T-helper 2 cell treated with Interferon-gamma antibody and Interleukin-4, amounts not matched to agents 5 μg/mL and 100 μg/mL, for 36 hours (primary cell): Measurements from ENCODE around the gene SMG7.

Experiments
- DNase-seq: peaks from one replicate; pipeline ENCODE4 v3.0.0; 2021; ENCODE audit warnings: low spot score
- H3K27ac Mint-ChIP-seq: one replicate; pipeline ENCODE4 v1.8.0; 2021; ENCODE audit warnings: mild to moderate bottlenecking, mixed read lengths
- H3K27me3 Mint-ChIP-seq: one replicate; pipeline ENCODE4 v1.8.0; 2021; ENCODE audit warnings: low read depth, mixed read lengths
- H3K36me3 Mint-ChIP-seq: one replicate; pipeline ENCODE4 v1.8.0; 2021; ENCODE audit warnings: low read depth, mixed read lengths
- H3K4me1 Mint-ChIP-seq: one replicate; pipeline ENCODE4 v1.8.0; 2021; ENCODE audit warnings: low read depth, mixed read lengths
- H3K4me3 Mint-ChIP-seq: one replicate; pipeline ENCODE4 v1.8.0; 2022; ENCODE audit warnings: mild to moderate bottlenecking, moderate library complexity, mixed read lengths
- H3K9me3 Mint-ChIP-seq: one replicate; pipeline ENCODE4 v1.8.0; 2021; ENCODE audit warnings: mixed read lengths

Gene SMG7

DNA sequence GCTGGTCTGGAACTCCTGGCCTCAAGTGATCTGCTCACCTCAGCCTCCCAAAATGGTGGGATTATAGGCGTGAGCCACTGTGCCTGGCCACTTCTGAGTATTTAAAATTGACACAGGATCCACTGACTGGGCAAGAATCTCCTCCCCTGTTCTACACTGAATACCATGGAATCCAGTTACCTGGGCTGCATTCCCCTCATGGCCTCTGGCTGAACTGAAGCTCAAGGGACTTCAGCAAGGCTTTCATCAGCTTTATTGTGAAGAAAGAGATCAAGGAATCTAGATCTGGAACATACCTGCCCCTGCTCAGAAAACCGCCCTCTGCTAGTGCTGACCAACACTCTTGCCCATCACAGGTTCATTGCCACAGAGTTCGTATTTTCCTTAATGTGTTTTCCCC lies 97.5 kb downstream of the SMG7 start:
- no peaks in the 10 kb centered on the region for H3K9me3 Mint-ChIP-seq
- H3K36me3 Mint-ChIP-seq = peaks cover 8% of the 10 kb centered on the region
- no peak overlapping the region for H3K4me3 Mint-ChIP-seq
- no peak for DNase-seq
- no peaks in the 10 kb centered on the region for H3K27me3 Mint-ChIP-seq
- H3K27ac Mint-ChIP-seq = no peak overlapping the region
- peaks cover 5% of the 10 kb centered on the region for H3K4me1 Mint-ChIP-seq

DNA sequence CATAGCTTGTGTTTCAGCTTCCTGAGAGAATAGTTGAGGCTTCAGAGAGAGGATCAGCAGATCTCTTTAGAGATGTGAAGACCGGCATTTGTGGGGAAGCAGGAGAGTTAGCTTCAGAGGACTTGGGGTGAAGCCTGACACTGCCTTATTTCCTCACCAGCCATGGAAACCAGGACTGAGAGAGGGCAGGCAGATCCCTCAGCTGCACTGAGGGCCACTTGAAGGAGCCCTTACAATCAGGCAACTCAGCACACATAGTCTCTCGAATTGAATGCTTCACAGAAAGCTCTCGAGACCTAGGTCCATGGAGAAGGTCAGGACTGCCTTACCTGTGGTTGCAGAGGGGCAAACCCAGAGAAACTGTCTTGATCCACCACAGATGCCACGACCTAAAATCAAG lies 98.2 kb downstream of the SMG7 start:
- no peaks in the 10 kb centered on the region for H3K9me3 Mint-ChIP-seq
- no peaks in the 10 kb centered on the region for H3K27me3 Mint-ChIP-seq
- peaks cover 5% of the 10 kb centered on the region for H3K4me1 Mint-ChIP-seq
- DNase-seq = no peak
- H3K4me3 Mint-ChIP-seq = no peak overlapping the region
- peaks cover 6% of the 10 kb centered on the region for H3K36me3 Mint-ChIP-seq
- no peak overlapping the region for H3K27ac Mint-ChIP-seq

DNA sequence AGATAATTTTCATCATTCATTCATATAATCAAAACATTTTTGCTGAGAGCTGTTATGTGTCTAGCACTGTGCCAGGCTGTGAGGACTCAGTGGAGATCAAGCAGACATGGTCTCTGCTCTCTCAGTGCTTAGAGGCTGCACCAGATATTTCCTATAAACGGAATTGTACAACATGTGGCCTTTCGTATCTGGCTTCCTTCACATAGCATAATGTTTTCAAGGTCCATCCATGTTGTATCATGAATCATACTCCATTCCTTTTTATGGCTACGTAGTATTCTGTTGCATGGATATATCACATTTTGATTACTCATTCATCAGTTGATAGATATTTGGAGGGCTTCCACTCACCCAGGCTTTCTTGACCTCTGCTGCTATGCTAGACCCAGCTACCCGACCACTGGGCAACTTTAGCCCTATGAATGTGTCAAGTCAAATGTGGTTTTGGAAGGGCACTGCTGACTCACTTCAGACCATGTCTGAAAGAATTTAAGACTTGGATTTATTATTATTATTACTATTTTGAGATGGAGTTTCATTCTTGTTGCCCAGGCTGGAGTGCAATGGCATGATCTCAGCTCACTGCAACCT lies 99.5 kb downstream of the SMG7 start:
- H3K27me3 Mint-ChIP-seq = no peaks in the 10 kb centered on the region
- no peaks in the 10 kb centered on the region for H3K9me3 Mint-ChIP-seq
- no peak for DNase-seq
- peaks cover 5% of the 10 kb centered on the region for H3K4me1 Mint-ChIP-seq
- H3K4me3 Mint-ChIP-seq = no peak overlapping the region
- H3K27ac Mint-ChIP-seq = no peak overlapping the region
- H3K36me3 Mint-ChIP-seq = peaks cover 8% of the 10 kb centered on the region

DNA sequence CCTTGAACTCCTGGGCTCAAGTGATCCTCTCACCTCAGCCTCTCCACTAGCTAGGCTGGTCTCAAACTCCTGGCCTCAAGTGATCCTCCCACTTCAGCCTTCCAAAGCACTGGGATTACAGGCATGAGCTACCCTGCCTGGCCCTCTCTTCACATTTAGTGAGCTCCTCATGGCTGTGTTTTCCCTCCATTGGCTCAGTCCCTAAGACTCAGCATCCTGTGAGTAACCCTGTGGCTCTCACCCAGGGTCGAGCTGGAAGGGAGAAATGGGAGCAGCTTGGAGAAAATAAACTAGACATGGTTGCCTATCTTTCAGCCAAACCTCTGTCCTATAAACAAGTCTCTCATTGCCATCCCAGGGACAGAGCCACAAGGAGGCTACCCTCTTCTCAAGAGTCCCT lies 100.4 kb downstream of the SMG7 start:
- Mint-ChIP-seq H3K4me1 (no peaks in the 10 kb centered on the region), H3K27me3 (no peaks in the 10 kb centered on the region), H3K27ac (no peak overlapping the region), H3K4me3 (no peak overlapping the region), H3K36me3 (peaks cover 8% of the 10 kb centered on the region), H3K9me3 (no peaks in the 10 kb centered on the region)
- no peak for DNase-seq

DNA sequence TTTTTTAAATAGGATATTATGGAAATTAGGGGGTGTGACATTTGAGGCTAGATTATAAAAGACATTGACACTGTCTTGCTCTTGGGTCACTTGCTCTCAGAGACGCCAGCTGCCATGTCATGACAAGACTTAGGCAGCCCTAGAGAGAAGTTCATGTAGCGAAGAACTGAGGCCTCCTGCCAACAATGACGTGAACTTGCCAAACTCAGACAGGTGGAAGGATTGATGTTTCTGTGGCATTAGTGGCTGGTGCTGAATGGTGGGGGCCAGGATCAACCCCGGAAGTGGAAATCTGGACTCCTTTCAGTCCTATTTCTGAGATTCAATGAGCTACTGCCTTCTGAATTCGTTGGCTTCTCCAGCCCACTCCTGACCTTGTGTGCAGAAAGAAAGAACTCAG lies 103.3 kb downstream of the SMG7 start:
- Mint-ChIP-seq H3K27ac (no peak overlapping the region), H3K27me3 (no peaks in the 10 kb centered on the region), H3K4me1 (peaks cover 14% of the 10 kb centered on the region), H3K4me3 (no peak overlapping the region), H3K9me3 (no peaks in the 10 kb centered on the region), H3K36me3 (peaks cover 8% of the 10 kb centered on the region)
- DNase-seq = no peak

DNA sequence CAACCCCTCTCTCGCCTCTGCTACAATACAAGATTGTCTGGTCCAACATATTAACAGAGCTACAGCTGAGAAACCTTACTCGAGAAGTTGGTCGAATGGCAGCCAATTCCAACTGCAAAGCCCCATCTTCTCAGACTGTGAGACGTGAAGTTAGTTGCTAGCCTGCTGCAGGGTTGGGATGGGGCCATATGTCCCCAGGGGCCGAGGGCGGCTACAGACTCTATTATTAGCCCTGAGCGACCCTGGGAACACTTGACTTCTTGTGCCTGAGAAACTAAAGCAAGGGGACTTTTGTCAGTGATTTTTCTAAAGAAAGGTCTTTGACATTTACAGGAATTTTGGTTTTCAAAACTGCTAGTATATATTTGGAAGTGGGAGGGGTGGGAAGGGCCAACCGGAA lies 104.2 kb downstream of the SMG7 start:
- H3K4me1 Mint-ChIP-seq = peaks cover 16% of the 10 kb centered on the region
- no peaks in the 10 kb centered on the region for H3K27me3 Mint-ChIP-seq
- H3K36me3 Mint-ChIP-seq = peaks cover 8% of the 10 kb centered on the region
- no peak overlapping the region for H3K27ac Mint-ChIP-seq
- DNase-seq = no peak
- no peak overlapping the region for H3K4me3 Mint-ChIP-seq
- no peaks in the 10 kb centered on the region for H3K9me3 Mint-ChIP-seq

DNA sequence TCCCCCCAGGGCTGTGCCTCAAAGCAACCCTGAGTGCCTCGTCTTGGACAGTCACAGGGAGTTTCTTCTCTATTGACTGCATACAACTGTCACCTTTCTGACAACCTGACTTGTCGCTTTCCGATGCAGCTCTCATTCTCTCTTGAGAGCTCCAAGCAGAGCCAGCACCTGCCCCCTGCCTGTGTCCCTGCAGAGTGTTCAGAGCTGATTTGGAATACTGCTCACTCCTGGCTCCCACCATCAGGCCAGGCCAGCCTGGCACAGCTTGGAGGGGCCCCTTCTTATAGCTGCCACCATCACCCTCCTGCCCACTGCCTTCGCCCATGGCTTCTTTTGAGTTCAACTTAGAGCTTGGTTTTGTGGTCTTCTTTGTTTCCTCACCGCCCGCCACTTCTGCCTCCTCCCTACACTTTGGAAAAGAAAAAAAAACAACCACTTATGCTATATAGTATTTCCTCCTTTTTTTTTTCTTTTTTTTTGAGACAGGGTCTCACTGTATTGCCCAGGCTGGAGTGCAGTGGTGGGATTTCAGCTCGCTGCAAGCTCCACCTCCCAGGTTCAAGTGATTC lies 105.7 kb downstream of the SMG7 start:
- Mint-ChIP-seq H3K27ac (no peak overlapping the region), H3K4me3 (no peak overlapping the region), H3K27me3 (no peaks in the 10 kb centered on the region), H3K9me3 (no peaks in the 10 kb centered on the region), H3K4me1 (peaks cover 16% of the 10 kb centered on the region), H3K36me3 (peaks cover 12% of the 10 kb centered on the region)
- DNase-seq = no peak

DNA sequence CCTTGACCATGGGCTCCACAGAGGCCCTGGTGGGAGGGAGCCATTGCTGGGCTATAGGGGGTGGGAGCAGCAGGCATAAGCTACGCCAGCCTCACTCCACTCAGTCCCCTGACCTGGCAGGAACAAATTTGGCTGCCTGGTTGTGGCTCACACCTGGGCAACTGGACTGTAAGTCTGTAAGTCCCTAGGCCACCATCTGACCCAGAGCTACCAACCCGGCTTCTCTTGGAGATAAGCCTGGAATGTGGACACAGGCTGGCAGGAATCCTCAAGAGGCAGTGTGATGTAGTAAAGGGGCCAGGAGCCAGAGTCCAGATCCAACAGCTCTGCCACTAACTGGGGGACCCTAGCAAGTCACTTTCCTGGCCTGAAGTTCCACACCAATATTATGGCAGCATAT lies 106.6 kb downstream of the SMG7 start:
- H3K4me3 Mint-ChIP-seq = no peak overlapping the region
- no peaks in the 10 kb centered on the region for H3K27me3 Mint-ChIP-seq
- DNase-seq = no peak
- H3K9me3 Mint-ChIP-seq = no peaks in the 10 kb centered on the region
- H3K27ac Mint-ChIP-seq = no peak overlapping the region
- H3K4me1 Mint-ChIP-seq = peaks cover 16% of the 10 kb centered on the region
- H3K36me3 Mint-ChIP-seq = peaks cover 10% of the 10 kb centered on the region

DNA sequence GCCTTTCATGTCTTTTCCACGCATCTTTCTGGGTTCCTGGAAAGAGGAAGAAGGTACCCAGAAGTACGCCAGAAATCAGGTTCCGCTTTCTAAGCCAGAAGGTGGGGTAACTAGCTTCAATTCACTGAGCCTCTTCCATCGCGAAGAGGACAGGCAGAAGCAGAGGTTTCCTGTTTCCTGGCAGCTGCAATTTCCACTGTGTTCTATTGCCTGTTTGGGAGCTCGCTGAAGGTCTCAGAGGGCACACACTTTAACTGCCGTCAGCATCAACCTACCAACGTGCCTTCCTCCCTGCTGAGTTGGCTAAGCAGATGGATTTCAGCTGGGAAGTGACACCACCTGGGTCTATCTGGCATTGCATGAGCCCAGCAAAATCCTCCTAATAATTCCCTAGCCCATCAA lies 108.0 kb downstream of the SMG7 start:
- Mint-ChIP-seq H3K27ac (peak overlapping the region; percentile 82), H3K4me1 (peaks cover 22% of the 10 kb centered on the region), H3K4me3 (peak overlapping the region; percentile 56), H3K9me3 (no peaks in the 10 kb centered on the region), H3K27me3 (no peaks in the 10 kb centered on the region), H3K36me3 (peaks cover 13% of the 10 kb centered on the region)
- DNase-seq = no peak

DNA sequence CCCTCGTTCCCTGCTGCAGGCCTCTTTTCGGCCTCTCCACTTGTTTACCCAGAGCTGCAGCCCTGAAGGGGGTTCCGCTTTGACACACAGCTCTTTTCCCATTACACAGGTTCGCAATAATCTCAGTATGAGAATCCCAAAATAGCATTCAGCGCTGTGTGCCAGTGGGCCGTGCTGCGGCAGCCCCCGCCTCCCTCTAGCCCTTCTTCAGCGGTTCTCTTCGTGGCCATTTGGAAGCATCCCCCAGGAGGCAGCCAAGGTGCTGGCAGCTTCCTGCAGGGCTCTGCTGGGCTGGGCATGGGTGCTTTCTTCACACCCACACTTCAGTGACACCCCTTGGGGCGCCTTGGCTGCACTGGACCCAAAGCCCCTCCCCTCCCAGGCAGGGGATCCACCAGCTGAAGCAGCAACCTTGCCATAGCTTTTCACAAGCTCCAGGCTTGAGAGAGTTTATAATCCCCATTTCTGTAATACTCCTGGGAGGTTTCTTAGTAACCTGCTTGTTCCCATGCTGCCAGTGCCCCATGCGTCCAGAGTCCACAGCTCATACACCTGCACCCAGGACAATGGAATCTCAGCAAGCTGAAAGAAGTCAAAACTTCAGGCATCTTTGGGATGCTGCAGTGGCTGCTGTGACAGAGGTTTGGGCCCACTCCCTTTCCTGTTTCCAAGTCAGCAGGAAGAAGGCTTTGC lies 109.9 kb downstream of the SMG7 start:
- Mint-ChIP-seq H3K27me3 (no peaks in the 10 kb centered on the region), H3K27ac (no peak overlapping the region), H3K4me1 (peaks cover 22% of the 10 kb centered on the region), H3K9me3 (no peaks in the 10 kb centered on the region), H3K36me3 (peaks cover 10% of the 10 kb centered on the region), H3K4me3 (no peak overlapping the region)
- no peak for DNase-seq

DNA sequence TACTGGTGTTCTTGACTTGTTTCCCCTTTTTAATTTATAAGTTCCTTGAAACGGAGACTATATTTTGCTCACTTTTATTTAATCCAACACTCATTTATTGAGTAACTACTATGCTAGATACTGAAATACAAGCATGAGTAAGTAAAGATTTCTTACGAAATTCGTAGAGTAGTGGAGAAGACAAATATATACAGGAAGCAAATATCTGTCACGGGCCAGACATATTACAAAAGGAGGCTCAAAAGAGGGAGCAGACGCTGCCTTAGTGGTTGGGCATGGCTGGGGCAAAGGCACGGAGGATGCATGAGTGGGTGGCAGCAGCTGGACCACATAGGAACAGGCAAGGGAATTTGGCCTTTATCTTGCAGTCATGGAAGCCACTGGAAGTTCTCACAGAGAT lies 111.2 kb downstream of the SMG7 start:
- no peaks in the 10 kb centered on the region for H3K9me3 Mint-ChIP-seq
- H3K4me3 Mint-ChIP-seq = no peak overlapping the region
- no peak for DNase-seq
- peaks cover 22% of the 10 kb centered on the region for H3K4me1 Mint-ChIP-seq
- no peak overlapping the region for H3K27ac Mint-ChIP-seq
- H3K27me3 Mint-ChIP-seq = no peaks in the 10 kb centered on the region
- peaks cover 10% of the 10 kb centered on the region for H3K36me3 Mint-ChIP-seq

DNA sequence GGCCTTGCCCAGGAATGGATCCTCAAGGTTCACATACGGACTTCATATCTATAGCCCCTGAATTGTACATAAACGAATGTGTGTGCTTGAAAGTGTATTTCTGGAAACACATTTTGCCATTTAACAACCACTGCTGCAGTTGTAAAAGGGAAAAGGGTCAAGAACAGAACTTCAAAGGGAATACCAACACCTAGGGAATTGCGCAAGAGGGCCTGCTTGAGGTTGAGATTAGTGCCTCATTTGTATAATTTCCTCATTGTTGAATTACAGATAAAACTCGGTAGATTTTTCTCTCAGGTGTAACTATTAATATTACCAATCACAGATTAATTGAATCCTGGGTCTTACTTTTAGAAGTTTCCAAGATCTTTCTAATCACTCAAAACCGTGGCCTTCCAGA lies 111.8 kb downstream of the SMG7 start:
- DNase-seq = no peak
- Mint-ChIP-seq H3K36me3 (peaks cover 10% of the 10 kb centered on the region), H3K9me3 (no peaks in the 10 kb centered on the region), H3K4me1 (peaks cover 29% of the 10 kb centered on the region), H3K27ac (no peak overlapping the region), H3K4me3 (no peak overlapping the region), H3K27me3 (no peaks in the 10 kb centered on the region)

DNA sequence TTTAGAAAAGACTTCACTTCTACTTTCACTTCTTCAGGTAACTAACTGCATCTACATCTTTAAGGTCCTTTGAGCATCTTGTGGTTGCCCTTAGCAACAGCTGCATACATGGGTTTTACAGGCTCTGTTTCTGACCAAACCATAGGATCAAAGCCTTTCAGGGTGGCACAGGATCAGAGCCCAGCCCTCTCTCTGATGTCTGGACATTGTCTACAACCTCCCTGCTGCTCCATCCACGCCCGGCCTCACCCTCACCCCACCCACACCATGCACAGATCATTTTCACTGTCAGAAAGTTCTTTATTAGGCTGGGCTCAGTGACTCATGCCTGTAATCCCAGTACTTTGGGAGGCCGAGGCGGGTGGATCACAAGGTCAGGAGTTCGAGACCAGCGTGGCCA lies 112.7 kb downstream of the SMG7 start:
- Mint-ChIP-seq H3K27me3 (no peaks in the 10 kb centered on the region), H3K27ac (peak overlapping the region; percentile 33)

DNA sequence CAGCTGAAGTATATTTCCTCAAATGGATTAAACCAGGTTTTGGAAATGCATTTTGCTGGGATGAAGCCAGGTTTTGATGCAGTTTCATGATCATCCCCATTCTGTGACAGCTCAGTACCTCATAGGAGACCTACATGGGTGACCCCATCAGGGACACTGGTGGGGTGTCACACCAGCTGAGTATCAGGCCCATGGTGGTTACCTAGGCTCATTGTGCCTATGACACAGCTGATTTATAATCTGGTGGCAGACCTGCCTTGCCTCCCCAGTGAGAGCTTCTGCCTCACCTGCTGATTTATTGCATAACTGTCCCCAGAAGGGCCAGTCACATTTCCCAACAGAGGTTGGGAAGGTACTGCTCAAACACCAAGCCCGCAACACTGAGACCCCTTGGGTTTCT lies 114.2 kb downstream of the SMG7 start:
- no peak overlapping the region for H3K27ac Mint-ChIP-seq
- H3K36me3 Mint-ChIP-seq = peaks cover 11% of the 10 kb centered on the region
- DNase-seq = no peak
- H3K27me3 Mint-ChIP-seq = no peaks in the 10 kb centered on the region
- H3K4me3 Mint-ChIP-seq = no peak overlapping the region
- no peaks in the 10 kb centered on the region for H3K9me3 Mint-ChIP-seq
- peaks cover 36% of the 10 kb centered on the region for H3K4me1 Mint-ChIP-seq

More for the DNA sequence above, 112.7 kb downstream of the SMG7 start:
- H3K9me3 Mint-ChIP-seq = no peaks in the 10 kb centered on the region
- H3K4me1 Mint-ChIP-seq = peaks cover 32% of the 10 kb centered on the region
- H3K36me3 Mint-ChIP-seq = peaks cover 11% of the 10 kb centered on the region
- no peak overlapping the region for H3K4me3 Mint-ChIP-seq
- DNase-seq = no peak

DNA sequence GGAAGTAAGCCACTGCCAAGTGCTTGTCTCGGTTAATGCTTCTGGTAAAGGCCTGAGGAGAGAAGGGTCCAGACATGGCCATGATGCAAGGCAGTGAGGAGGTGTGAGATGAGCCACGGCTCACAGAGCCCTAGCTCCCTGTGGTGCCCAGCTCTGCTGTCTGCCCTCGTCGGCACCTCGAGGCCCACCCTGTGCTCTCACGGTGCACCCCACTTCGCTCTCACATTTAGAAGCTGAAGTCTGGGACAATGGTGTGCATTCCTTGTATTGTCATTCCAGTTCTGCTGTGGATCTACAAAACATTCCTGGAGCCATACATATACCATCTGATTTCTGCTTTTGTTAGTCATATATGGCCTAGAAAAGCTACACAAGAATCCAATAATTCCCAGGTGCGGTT lies 114.6 kb downstream of the SMG7 start:
- peaks cover 10% of the 10 kb centered on the region for H3K36me3 Mint-ChIP-seq
- H3K9me3 Mint-ChIP-seq = no peaks in the 10 kb centered on the region
- no peak overlapping the region for H3K4me3 Mint-ChIP-seq
- no peak for DNase-seq
- no peaks in the 10 kb centered on the region for H3K27me3 Mint-ChIP-seq
- H3K4me1 Mint-ChIP-seq = peaks cover 36% of the 10 kb centered on the region
- H3K27ac Mint-ChIP-seq = no peak overlapping the region
